ENCODE results near the gene PPP4C. TPM values are rescaled to one million over a fixed set of nuclear protein-coding genes. Genes with fewer than 3 reads are reported as not detected.
A peak's percentile ranks its signal among the peaks of the same experiment; 100 is the strongest.

PPP4C gene
- total RNA-seq, 4 donors from 2014 or later: 43.7 to 79.4 (median 56.6) TPM

DNA sequence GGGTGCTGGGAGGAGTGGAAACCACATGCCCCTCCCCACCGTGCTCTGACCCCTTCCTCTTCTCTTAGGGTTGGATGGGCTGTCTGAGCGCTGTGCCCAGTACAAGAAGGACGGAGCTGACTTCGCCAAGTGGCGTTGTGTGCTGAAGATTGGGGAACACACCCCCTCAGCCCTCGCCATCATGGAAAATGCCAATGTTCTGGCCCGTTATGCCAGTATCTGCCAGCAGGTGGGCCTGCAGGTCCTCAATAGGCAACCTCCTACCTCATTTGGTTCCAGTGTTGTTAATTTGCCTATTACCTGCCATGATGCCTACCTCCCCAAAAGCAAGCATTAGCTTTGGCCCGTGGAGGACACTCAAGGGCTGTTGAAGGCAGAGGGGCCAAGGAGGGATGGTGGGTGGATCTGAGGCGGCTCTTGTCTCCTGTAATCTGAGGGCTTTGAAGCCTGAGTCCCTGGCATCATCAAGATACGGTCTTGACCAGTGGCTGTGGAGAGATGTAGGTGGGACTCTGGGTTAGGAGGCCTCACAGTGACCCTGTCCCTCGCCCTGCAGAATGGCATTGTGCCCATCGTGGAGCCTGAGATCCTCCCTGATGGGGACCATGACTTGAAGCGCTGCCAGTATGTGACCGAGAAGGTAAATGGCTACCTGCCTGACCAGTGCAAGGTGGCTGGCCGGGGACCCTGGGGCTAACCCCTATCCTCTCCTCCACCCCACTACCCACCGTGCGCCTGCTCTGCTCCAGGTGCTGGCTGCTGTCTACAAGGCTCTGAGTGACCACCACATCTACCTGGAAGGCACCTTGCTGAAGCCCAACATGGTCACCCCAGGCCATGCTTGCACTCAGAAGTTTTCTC lies 6.8 kb upstream of the PPP4C start:
- Histone ChIP-seq H3K36me3 (peaks cover 0 to 63% (median 0%) of the 10 kb centered on the region in 3 donors), H3K27ac (peak overlapping the region in 3 of 4 donors; percentile 3 to 36 (median 32)), H3K27me3 (no peaks in the 10 kb centered on the region), H3K4me1 (peaks cover 0 to 35% (median 7%) of the 10 kb centered on the region in 4 donors), H3K4me3 (no peak overlapping the region), H3K9me3 (no peaks in the 10 kb centered on the region)
- TF ChIP-seq, protein P1, sequence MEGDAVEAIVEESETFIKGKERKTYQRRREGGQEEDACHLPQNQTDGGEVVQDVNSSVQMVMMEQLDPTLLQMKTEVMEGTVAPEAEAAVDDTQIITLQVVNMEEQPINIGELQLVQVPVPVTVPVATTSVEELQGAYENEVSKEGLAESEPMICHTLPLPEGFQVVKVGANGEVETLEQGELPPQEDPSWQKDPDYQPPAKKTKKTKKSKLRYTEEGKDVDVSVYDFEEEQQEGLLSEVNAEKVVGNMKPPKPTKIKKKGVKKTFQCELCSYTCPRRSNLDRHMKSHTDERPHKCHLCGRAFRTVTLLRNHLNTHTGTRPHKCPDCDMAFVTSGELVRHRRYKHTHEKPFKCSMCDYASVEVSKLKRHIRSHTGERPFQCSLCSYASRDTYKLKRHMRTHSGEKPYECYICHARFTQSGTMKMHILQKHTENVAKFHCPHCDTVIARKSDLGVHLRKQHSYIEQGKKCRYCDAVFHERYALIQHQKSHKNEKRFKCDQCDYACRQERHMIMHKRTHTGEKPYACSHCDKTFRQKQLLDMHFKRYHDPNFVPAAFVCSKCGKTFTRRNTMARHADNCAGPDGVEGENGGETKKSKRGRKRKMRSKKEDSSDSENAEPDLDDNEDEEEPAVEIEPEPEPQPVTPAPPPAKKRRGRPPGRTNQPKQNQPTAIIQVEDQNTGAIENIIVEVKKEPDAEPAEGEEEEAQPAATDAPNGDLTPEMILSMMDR (IDR thresholded peaks at IDR 0.05): peak in 4 of 6 experiments; percentile 27 to 54 (median 48)
- no peak for TF ChIP-seq POLR2A (IDR thresholded peaks at IDR 0.05)
- peak in 1 of 3 donors; percentile 53 for DNase-seq

GRCh38 chr16:30069611-30070462 lies 6.0 kb upstream of the PPP4C start:
- H3K27me3 ChIP-seq: no peaks in the 10 kb centered on the region
- no peak overlapping the region for H3K27ac ChIP-seq
- no peak for TF ChIP-seq POLR2A (IDR thresholded peaks at IDR 0.05)
- TF ChIP-seq, protein P1 (IDR thresholded peaks at IDR 0.05): no peak
- H3K9me3 ChIP-seq: no peaks in the 10 kb centered on the region
- H3K4me1 ChIP-seq: peaks cover 0 to 37% (median 7%) of the 10 kb centered on the region in 4 donors
- H3K4me3 ChIP-seq: peak overlapping the region in 1 of 4 donors; percentile 6
- peaks cover 0 to 63% (median 0%) of the 10 kb centered on the region in 3 donors for H3K36me3 ChIP-seq
- no peak for DNase-seq

GRCh38 chr16:30070490-30070889 lies 5.3 kb upstream of the PPP4C start:
- no peak overlapping the region for H3K27ac ChIP-seq
- no peak overlapping the region for H3K4me3 ChIP-seq
- no peaks in the 10 kb centered on the region for H3K9me3 ChIP-seq
- no peaks in the 10 kb centered on the region for H3K27me3 ChIP-seq
- no peak for DNase-seq
- peaks cover 0 to 63% (median 0%) of the 10 kb centered on the region in 3 donors for H3K36me3 ChIP-seq
- TF ChIP-seq, protein P1 (IDR thresholded peaks at IDR 0.05): no peak
- TF ChIP-seq POLR2A (IDR thresholded peaks at IDR 0.05): no peak
- H3K4me1 ChIP-seq: peaks cover 0 to 42% (median 11%) of the 10 kb centered on the region in 4 donors

DNA sequence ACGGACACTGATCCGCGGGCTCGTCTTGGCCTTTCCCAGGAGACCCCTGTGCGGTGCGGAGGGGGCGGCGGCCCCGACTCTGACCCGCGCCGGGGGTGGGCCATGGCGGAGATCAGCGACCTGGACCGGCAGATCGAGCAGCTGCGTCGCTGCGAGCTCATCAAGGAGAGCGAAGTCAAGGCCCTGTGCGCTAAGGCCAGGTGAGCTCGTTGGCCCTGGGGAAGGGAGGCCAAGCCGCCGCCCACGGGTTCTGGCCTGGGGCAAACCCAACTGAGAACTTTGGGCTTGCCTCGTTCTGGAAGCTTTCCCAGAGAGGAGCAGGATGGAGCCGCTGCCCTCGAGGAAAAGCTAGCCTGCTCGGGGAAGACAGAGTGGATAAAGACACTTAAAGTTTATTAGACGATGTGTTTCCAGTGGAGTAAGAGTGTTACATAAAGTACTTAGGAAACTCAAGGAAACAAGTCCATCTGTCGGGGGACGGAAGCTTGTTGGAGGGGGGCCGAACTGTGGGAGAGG lies 540 bp downstream of the PPP4C start:
- DNase-seq: peak in 1 of 3 donors; percentile 63
- peaks cover 0 to 51% (median 0%) of the 10 kb centered on the region in 3 donors for H3K36me3 ChIP-seq

More for the DNA sequence above, 540 bp downstream of the PPP4C start:
- no peaks in the 10 kb centered on the region for H3K27me3 ChIP-seq
- H3K27ac ChIP-seq: peak overlapping the region; percentile 88 to 93 (median 88)
- no peaks in the 10 kb centered on the region for H3K9me3 ChIP-seq
- no peak for TF ChIP-seq POLR2A (IDR thresholded peaks at IDR 0.05)
- TF ChIP-seq, protein P1 (IDR thresholded peaks at IDR 0.05): no peak
- H3K4me3 ChIP-seq: peak overlapping the region; percentile 69 to 95 (median 88)
- H3K4me1 ChIP-seq: peaks cover 0 to 29% (median 4%) of the 10 kb centered on the region in 4 donors

Measured in Peyer's patch (tissue), 4 donors.